Lower lobe of right lung (tissue), 2 donors: ENCODE results near the gene INPP5A. TPM values are rescaled to one million over a fixed set of nuclear protein-coding genes. Genes with fewer than 3 reads are reported as not detected.
"Not testable (repeated sequence)": the region's sequence is repeated elsewhere in the genome, so short reads cannot be mapped to it uniquely, and the experiment has no call there.

Source experiments
- ATAC-seq, 2 donors: fragments of 200-7000 bp; cut with Tn5 transposase; one replicate each; pipeline ENCODE4 v1.9.1; 2020 to 2022; ENCODE audit warnings: mild to moderate bottlenecking in 2 of 2, moderate library complexity in 2 of 2
- DNase-seq: peaks from one replicate; pipeline ENCODE4 v3.0.0-alpha.2; 2020
- H3K27ac ChIP-seq: fragments of 200-600 bp; one replicate; pipeline ENCODE4 v1.8.0; 2022
- H3K27me3 ChIP-seq: fragments of 200-600 bp; one replicate; pipeline ENCODE4 v1.8.0; 2022; ENCODE audit warnings: low read depth
- H3K36me3 ChIP-seq: fragments of 200-600 bp; one replicate; pipeline ENCODE4 v1.8.0; 2022; ENCODE audit warnings: mild to moderate bottlenecking
- H3K4me1 ChIP-seq: fragments of 200-600 bp; one replicate; pipeline ENCODE4 v1.8.0; 2022
- H3K4me3 ChIP-seq: fragments of 200-600 bp; one replicate; pipeline ENCODE4 v1.8.0; 2022; ENCODE audit warnings: mild to moderate bottlenecking
- H3K9me3 ChIP-seq: fragments of 200-600 bp; one replicate; pipeline ENCODE4 v1.8.0; 2022
- CTCF ChIP-seq: fragments of 200-600 bp; IDR thresholded peaks from one replicate; pipeline ENCODE4 v1.8.0; 2022; ENCODE audit warnings: antibody characterized with exemption, mild to moderate bottlenecking
- intact Hi-C: fragments of 100-400 bp; cut with DNase I; formaldehyde crosslinking; loops from one replicate; pipeline ENCODE4 v1.11.0; 2022
- long read RNA-seq: library from polyadenylated mRNA; unstranded; transcript quantifications from one replicate; pipeline ENCODE4 v2.0.0, GENCODE V29; 2021
- total RNA-seq: library from RNA; stranded (reverse); fragmentation: NEBNext Ultra II Directional; extraction: Animal tissue kit (Norgen Biotek cat#: 25700); gene quantifications from one replicate; pipeline ENCODE4 v1.2.1, GENCODE V29; 2021
- donor health status: DM: no; HTN: yes; CAD: no; lungs with severe emphysema.

INPP5A gene, protein sequence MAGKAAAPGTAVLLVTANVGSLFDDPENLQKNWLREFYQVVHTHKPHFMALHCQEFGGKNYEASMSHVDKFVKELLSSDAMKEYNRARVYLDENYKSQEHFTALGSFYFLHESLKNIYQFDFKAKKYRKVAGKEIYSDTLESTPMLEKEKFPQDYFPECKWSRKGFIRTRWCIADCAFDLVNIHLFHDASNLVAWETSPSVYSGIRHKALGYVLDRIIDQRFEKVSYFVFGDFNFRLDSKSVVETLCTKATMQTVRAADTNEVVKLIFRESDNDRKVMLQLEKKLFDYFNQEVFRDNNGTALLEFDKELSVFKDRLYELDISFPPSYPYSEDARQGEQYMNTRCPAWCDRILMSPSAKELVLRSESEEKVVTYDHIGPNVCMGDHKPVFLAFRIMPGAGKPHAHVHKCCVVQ
- 34.1 TPM for total RNA-seq
- long read RNA-seq, transcript INPP5A-203 (16 exons, 2,967 nt) = major isoform, 39 of 64 reads
- long read RNA-seq, partial matches to known transcripts = 17 of 64 reads
- long read RNA-seq, other reads (novel, unspliced or antisense) = 8 of 64 reads

- no peak for DNase-seq
- H3K4me1 ChIP-seq = peaks cover 64% of the 10 kb centered on the region
- no peaks in the 10 kb centered on the region for H3K9me3 ChIP-seq
- no peak for TF ChIP-seq CTCF
- ATAC-seq = no peak
- H3K4me3 ChIP-seq = peak within 1 kb of the TSS; percentile 80
- intact Hi-C loops = no loop called here
- peak within 1 kb of the TSS; percentile 87 for H3K27ac ChIP-seq
- H3K36me3 ChIP-seq = no peaks in the 10 kb centered on the region
- no peaks in the 10 kb centered on the region for H3K27me3 ChIP-seq
Observed at GRCh38 chr10:132537684-132538001, at the start of gene INPP5A. INPP5A (plus strand) TSS chr10:132537787; CDS start chr10:132538097, 310 bp downstream.

- Histone ChIP-seq H3K4me3 (no peak overlapping the region), H3K27ac (no peak overlapping the region), H3K9me3 (no peaks in the 10 kb centered on the region), H3K27me3 (no peaks in the 10 kb centered on the region), H3K36me3 (no peaks in the 10 kb centered on the region), H3K4me1 (peaks cover 7% of the 10 kb centered on the region)
- no peak for TF ChIP-seq CTCF
- peak; percentile 32 for DNase-seq
- intact Hi-C loops = no loop called here
- no peak for ATAC-seq
Observed at GRCh38 chr10:132488231-132488821, 49.3 kb upstream of the INPP5A start.

DNA sequence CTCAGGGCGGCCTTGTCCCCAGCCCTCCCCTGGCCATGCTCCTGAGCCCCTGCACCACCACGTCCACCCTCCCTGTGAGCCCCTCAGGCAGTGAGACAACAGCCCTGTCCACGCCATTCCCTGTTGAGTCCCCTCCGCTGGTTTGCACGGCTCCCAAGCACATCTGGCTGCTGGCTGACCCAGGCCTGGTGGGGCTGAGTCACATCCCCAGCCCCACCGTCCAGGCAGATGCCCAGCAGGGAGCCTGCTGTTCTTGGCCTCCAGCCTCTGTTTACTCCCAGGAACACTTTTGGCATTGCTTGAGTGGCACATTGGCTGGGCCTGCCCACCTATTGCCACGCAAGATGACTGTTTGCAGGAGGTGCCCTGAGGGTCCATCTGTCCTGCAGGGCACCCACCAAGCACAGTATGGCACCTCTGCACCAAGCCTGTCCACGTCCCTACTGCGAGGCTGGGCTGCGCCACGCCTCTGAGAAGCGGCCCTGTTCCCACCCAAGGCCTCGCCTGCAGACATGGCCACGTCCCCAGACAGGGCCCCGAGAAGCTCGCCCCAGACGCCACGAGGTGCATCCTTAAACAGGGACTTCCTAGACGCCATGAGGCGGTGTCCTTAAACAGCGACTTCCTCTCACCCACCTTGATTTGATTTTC, 48.4 kb upstream of the INPP5A start:
- Histone ChIP-seq H3K27me3 (no peaks in the 10 kb centered on the region), H3K4me1 (peaks cover 8% of the 10 kb centered on the region), H3K9me3 (no peaks in the 10 kb centered on the region), H3K36me3 (no peaks in the 10 kb centered on the region), H3K4me3 (no peak overlapping the region), H3K27ac (no peak overlapping the region)
- no peak for TF ChIP-seq CTCF
- intact Hi-C loops = no loop called here
- ATAC-seq = no peak
- peak; percentile 29 for DNase-seq

- Histone ChIP-seq H3K4me3 (no peak overlapping the region), H3K4me1 (peaks cover 11% of the 10 kb centered on the region), H3K9me3 (no peaks in the 10 kb centered on the region), H3K36me3 (no peaks in the 10 kb centered on the region), H3K27me3 (no peaks in the 10 kb centered on the region), H3K27ac (no peak overlapping the region)
- TF ChIP-seq CTCF = no peak
- DNase-seq = peak; percentile 39
- intact Hi-C loops = no loop called here
- no peak for ATAC-seq
Observed at GRCh38 chr10:132489704-132490534, 47.7 kb upstream of the INPP5A start.

DNA sequence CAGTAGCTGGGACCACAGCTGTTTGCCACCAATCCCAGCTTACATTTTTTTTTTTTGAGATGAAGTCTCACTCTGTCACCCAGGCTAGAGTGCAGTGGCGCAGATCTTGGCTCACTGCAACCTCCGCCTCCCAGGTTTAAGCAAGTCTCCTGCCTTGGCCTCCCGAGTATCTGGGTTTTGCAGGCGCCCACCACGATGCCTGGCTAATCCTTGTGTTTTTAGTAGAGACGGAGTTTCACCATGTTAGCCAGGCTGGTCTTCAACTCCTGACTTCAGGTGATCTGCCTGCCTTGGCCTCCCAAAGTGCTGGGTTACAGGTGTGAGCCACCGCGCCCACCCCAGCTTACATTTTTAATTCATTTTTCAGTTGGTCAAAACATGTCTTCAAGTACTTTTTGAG, 46.1 kb upstream of the INPP5A start:
- peaks cover 17% of the 10 kb centered on the region for H3K4me1 ChIP-seq
- intact Hi-C loops, DNase-seq, H3K36me3 ChIP-seq, H3K9me3 ChIP-seq, ATAC-seq, H3K4me3 ChIP-seq, H3K27me3 ChIP-seq, H3K27ac ChIP-seq: not testable (repeated sequence)
